NT2/D1 (cell line): ENCODE results near the gene RICTOR.
A peak's percentile ranks its signal among the peaks of the same experiment; 100 is the strongest.

Experiments
- DNase-seq: peaks from one replicate; pipeline ENCODE4 v3.0.0-alpha.2; 2011; ENCODE audit warnings: low read depth, low spot score
- H3K27me3 ChIP-seq: 2 replicates; pipeline ENCODE4 v1.6.0; 2011; ENCODE audit warnings: mild to moderate bottlenecking; ENCODE audit not compliant: insufficient read length, insufficient read depth
- H3K36me3 ChIP-seq: 2 replicates; pipeline ENCODE4 v1.6.1; 2011; ENCODE audit warnings: mild to moderate bottlenecking, low read length, mixed read lengths; ENCODE audit not compliant: insufficient read depth, insufficient read length
- H3K4me1 ChIP-seq: 2 replicates; pipeline ENCODE4 v1.5.1; 2011; ENCODE audit not compliant: insufficient read depth, insufficient read length
- H3K4me3 ChIP-seq: 2 replicates; pipeline ENCODE4 v1.5.1; 2011; ENCODE audit warnings: low read depth; ENCODE audit not compliant: insufficient read length
- H3K9ac ChIP-seq: 2 replicates; pipeline ENCODE4 v1.6.0; 2011; ENCODE audit warnings: low read depth; ENCODE audit not compliant: insufficient read length
- H3K9me3 ChIP-seq: 2 replicates; pipeline ENCODE4 v1.5.1; 2011; ENCODE audit warnings: mild to moderate bottlenecking, low read length; ENCODE audit not compliant: insufficient read depth
- SUZ12 ChIP-seq: IDR thresholded peaks from 2 replicates; pipeline ENCODE4 v1.6.1; 2011; ENCODE audit not compliant: insufficient read length, insufficient read depth; ENCODE audit errors: extremely low read depth
- YY1 ChIP-seq: IDR thresholded peaks from 2 replicates; pipeline ENCODE4 v1.6.1; 2011; ENCODE audit not compliant: insufficient read length, insufficient read depth
- ZNF274 ChIP-seq: IDR thresholded peaks from 2 replicates; pipeline ENCODE4 v1.6.1; 2011; ENCODE audit warnings: mild to moderate bottlenecking, low read depth, low read length

RICTOR gene

GRCh38 chr5:39025456-39025855 is 48.7 kb downstream of the RICTOR start:
- H3K4me3 ChIP-seq, result no peak overlapping the region
- peaks cover 11% of the 10 kb centered on the region; the same call in 1 of the 2 replicates for H3K9me3 ChIP-seq
- no peak overlapping the region for H3K9ac ChIP-seq
- DNase-seq, result no peak
- peaks cover under 1% of the 10 kb centered on the region for H3K36me3 ChIP-seq
- no peak for TF ChIP-seq SUZ12
- no peak for TF ChIP-seq ZNF274
- TF ChIP-seq YY1, result no peak
- H3K4me1 ChIP-seq, result no peaks in the 10 kb centered on the region
- H3K27me3 ChIP-seq, result no peaks in the 10 kb centered on the region

GRCh38 chr5:39024884-39025283 is 49.3 kb downstream of the RICTOR start:
- Histone ChIP-seq H3K4me3 (no peak overlapping the region), H3K27me3 (no peaks in the 10 kb centered on the region), H3K9ac (no peak overlapping the region), H3K36me3 (peaks cover 4% of the 10 kb centered on the region), H3K4me1 (no peaks in the 10 kb centered on the region), H3K9me3 (peaks cover 11% of the 10 kb centered on the region; the same call in 1 of the 2 replicates)
- TF ChIP-seq SUZ12 (no peak), YY1 (no peak), ZNF274 (no peak)
- no peak for DNase-seq

- Histone ChIP-seq H3K4me3 (no peak overlapping the region), H3K9me3 (peaks cover 11% of the 10 kb centered on the region; the same call in 1 of the 2 replicates), H3K27me3 (no peaks in the 10 kb centered on the region), H3K9ac (no peak overlapping the region), H3K36me3 (peaks cover 5% of the 10 kb centered on the region), H3K4me1 (no peaks in the 10 kb centered on the region)
- TF ChIP-seq YY1, result no peak
- no peak for TF ChIP-seq ZNF274
- no peak for TF ChIP-seq SUZ12
- no peak for DNase-seq
Measured at GRCh38 chr5:39024005-39024404, 50.2 kb downstream of the RICTOR start.

- no peak overlapping the region for H3K4me3 ChIP-seq
- no peaks in the 10 kb centered on the region for H3K27me3 ChIP-seq
- no peak for DNase-seq
- peaks cover 4% of the 10 kb centered on the region; the same call in 1 of the 2 replicates for H3K9me3 ChIP-seq
- TF ChIP-seq SUZ12 (no peak), YY1 (no peak), ZNF274 (no peak)
- H3K36me3 ChIP-seq, result peaks cover 7% of the 10 kb centered on the region
- H3K9ac ChIP-seq, result no peak overlapping the region
- H3K4me1 ChIP-seq, result no peaks in the 10 kb centered on the region
Measured at GRCh38 chr5:39023121-39023520, 51.1 kb downstream of the RICTOR start.

GRCh38 chr5:39022151-39022550 is 52.0 kb downstream of the RICTOR start:
- no peak for DNase-seq
- Histone ChIP-seq H3K4me1 (no peaks in the 10 kb centered on the region), H3K9ac (no peak overlapping the region), H3K4me3 (no peak overlapping the region), H3K36me3 (peaks cover 7% of the 10 kb centered on the region), H3K27me3 (no peaks in the 10 kb centered on the region), H3K9me3 (no peaks in the 10 kb centered on the region)
- no peak for TF ChIP-seq SUZ12
- TF ChIP-seq YY1, result no peak
- TF ChIP-seq ZNF274, result no peak

GRCh38 chr5:39021413-39021812 is 52.8 kb downstream of the RICTOR start:
- no peak for TF ChIP-seq YY1
- no peak for TF ChIP-seq ZNF274
- no peak for TF ChIP-seq SUZ12
- Histone ChIP-seq H3K9me3 (no peaks in the 10 kb centered on the region), H3K9ac (no peak overlapping the region), H3K36me3 (peaks cover 7% of the 10 kb centered on the region), H3K27me3 (no peaks in the 10 kb centered on the region), H3K4me3 (no peak overlapping the region), H3K4me1 (no peaks in the 10 kb centered on the region)
- DNase-seq, result peak; percentile 15

- no peak overlapping the region for H3K9ac ChIP-seq
- H3K4me1 ChIP-seq, result no peaks in the 10 kb centered on the region
- H3K9me3 ChIP-seq, result no peaks in the 10 kb centered on the region
- peaks cover 7% of the 10 kb centered on the region for H3K36me3 ChIP-seq
- no peak overlapping the region for H3K4me3 ChIP-seq
- DNase-seq, result no peak
- no peak for TF ChIP-seq SUZ12
- no peak for TF ChIP-seq YY1
- no peak for TF ChIP-seq ZNF274
- H3K27me3 ChIP-seq, result no peaks in the 10 kb centered on the region
Measured at GRCh38 chr5:39020458-39020857, 53.7 kb downstream of the RICTOR start.

GRCh38 chr5:39019254-39019653 is 54.9 kb downstream of the RICTOR start:
- no peak for TF ChIP-seq SUZ12
- no peak for TF ChIP-seq ZNF274
- no peak for TF ChIP-seq YY1

More at GRCh38 chr5:39019254-39019653, 54.9 kb downstream of the RICTOR start:
- H3K4me3 ChIP-seq, result no peak overlapping the region
- no peak overlapping the region for H3K9ac ChIP-seq
- H3K4me1 ChIP-seq, result no peaks in the 10 kb centered on the region
- DNase-seq, result no peak
- no peaks in the 10 kb centered on the region for H3K27me3 ChIP-seq
- H3K9me3 ChIP-seq, result no peaks in the 10 kb centered on the region
- H3K36me3 ChIP-seq, result peaks cover 7% of the 10 kb centered on the region
